Endothelial cell of umbilical vein (primary cell): ENCODE data around the gene TRMT10B. TPM values are rescaled to one million over a fixed set of nuclear protein-coding genes. Genes with fewer than 3 reads are reported as not detected.

Experiments used
- BruUV-seq: library from RNA; stranded (reverse); fragments of 400-500 nt; replicated peaks from 2 replicates; lab custom pipeline; 2021; lab: Mats Ljungman, UMichigan
- CTCF ChIA-PET: fragments of 300-600, 350-600 bp; sonication (Branson Sonifier 250); formaldehyde crosslinking; loops from one replicate; lab custom pipeline; 2021; ENCODE audit warnings: antibody characterized with exemption, inconsistent platforms; lab: Charles Lee
- POLR2A ChIA-PET: fragments of 300-600, 350-600 bp; sonication (Branson Sonifier 250); formaldehyde crosslinking; loops from one replicate; lab custom pipeline; 2021; ENCODE audit warnings: antibody characterized with exemption, inconsistent platforms; lab: Charles Lee
- DNase-seq: peaks from one replicate; pipeline ENCODE4 v3.0.0-alpha.2; 2011; ENCODE audit warnings: low read depth, low spot score
- FAIRE-seq: peaks from 2 replicates; lab custom pipeline; 2011; peaks lifted over from hg19 to GRCh38; lab: Jason Lieb, UNC
- H2AFZ ChIP-seq: 2 replicates; pipeline ENCODE4 v1.6.0; 2012; ENCODE audit warnings: low read depth, low read length, control low read depth, inconsistent platforms
- H3K27ac ChIP-seq: 2 replicates; pipeline ENCODE4 v1.5.1; 2011; ENCODE audit warnings: low read depth, mild to moderate bottlenecking, control low read depth, low read length, moderate library complexity; ENCODE audit not compliant: insufficient read depth
- H3K27me3 ChIP-seq, 2 experiments: 2 replicates each; pipeline versions ENCODE4 v1.6.0 to v1.6.1; 2011; ENCODE audit warnings: low read length in 2 of 2, mixed read lengths in 1 of 2; ENCODE audit not compliant: control insufficient read depth in 2 of 2, insufficient read depth in 2 of 2
- H3K36me3 ChIP-seq, 2 experiments: 2 replicates in 1 of 2; 3 replicates in 1 of 2; pipeline ENCODE4 v1.5.1; 2011; ENCODE audit warnings: low read length in 2 of 2, mild to moderate bottlenecking in 1 of 2, moderate library complexity in 1 of 2; ENCODE audit not compliant: control insufficient read depth in 2 of 2, insufficient read depth in 2 of 2; ENCODE audit errors: extremely low read depth in 1 of 2
- H3K4me1 ChIP-seq: 3 replicates; pipeline ENCODE4 v1.5.1; 2011; ENCODE audit warnings: mild to moderate bottlenecking, low read length; ENCODE audit not compliant: control insufficient read depth, insufficient read depth; ENCODE audit errors: extremely low read depth
- H3K4me2 ChIP-seq: 2 replicates; pipeline ENCODE4 v1.6.1; 2011; ENCODE audit warnings: low read length, control low read depth, mixed read lengths; ENCODE audit not compliant: insufficient read depth
- H3K4me3 ChIP-seq, 3 experiments: fragments of 200-600 bp in 1 of 3; sonication (generic), shearing (Covaris generic) in 1 of 3; replicated peaks in 1 of 3; 2 replicates each; pipeline ENCODE4 v1.5.1; 2011 to 2016; ENCODE audit warnings: control low read depth in 3 of 3, low read length in 3 of 3, mild to moderate bottlenecking in 2 of 3, inconsistent platforms in 1 of 3, low read depth in 1 of 3, moderate library complexity in 1 of 3; ENCODE audit not compliant: insufficient read depth in 1 of 3
- H3K79me2 ChIP-seq: 2 replicates; pipeline ENCODE4 v1.6.0; 2012; ENCODE audit warnings: low read length, inconsistent platforms; ENCODE audit not compliant: control insufficient read depth, insufficient read depth
- H3K9ac ChIP-seq: replicated peaks from 2 replicates; pipeline ENCODE3; 2011; ENCODE audit warnings: low read length, control low read depth; ENCODE audit not compliant: insufficient read depth; ENCODE audit errors: extremely low read depth
- H3K9me1 ChIP-seq: replicated peaks from 3 replicates; pipeline ENCODE4 v1.6.0; 2011; ENCODE audit warnings: mild to moderate bottlenecking, low read length; ENCODE audit not compliant: control insufficient read depth, insufficient read depth; ENCODE audit errors: extremely low read depth
- H3K9me3 ChIP-seq: replicated peaks from 2 replicates; pipeline ENCODE4 v1.5.1; 2012; ENCODE audit warnings: low read length, inconsistent platforms; ENCODE audit not compliant: control insufficient read depth, insufficient read depth
- H4K20me1 ChIP-seq: replicated peaks from 2 replicates; pipeline ENCODE3; 2011; ENCODE audit warnings: mild to moderate bottlenecking, low read length; ENCODE audit not compliant: control insufficient read depth, insufficient read depth; ENCODE audit errors: extremely low read depth
- EZH2 ChIP-seq: IDR thresholded peaks from 2 replicates; pipeline ENCODE4 v1.6.1; 2012; ENCODE audit warnings: borderline replicate concordance, low read depth, mild to moderate bottlenecking, moderate library complexity, low read length, inconsistent platforms; ENCODE audit not compliant: severe bottlenecking
- FOS ChIP-seq: IDR thresholded peaks from 2 replicates; pipeline ENCODE4 v1.6.1; 2011; ENCODE audit warnings: mild to moderate bottlenecking, low read length, moderate library complexity, borderline replicate concordance; ENCODE audit not compliant: insufficient read depth
- GATA2 ChIP-seq: IDR thresholded peaks from 2 replicates; pipeline ENCODE4 v1.7.0; 2011; ENCODE audit warnings: low read depth, mild to moderate bottlenecking, moderate library complexity, mixed read lengths, low read length; ENCODE audit not compliant: insufficient read length, insufficient read depth
- JUN ChIP-seq: IDR thresholded peaks from 2 replicates; pipeline ENCODE4 v1.6.1; 2011; ENCODE audit warnings: borderline replicate concordance, low read depth; ENCODE audit not compliant: insufficient read length, insufficient read depth
- MYC ChIP-seq: IDR thresholded peaks from one replicate; pipeline ENCODE4 v1.6.1; 2011; ENCODE audit warnings: mild to moderate bottlenecking, low read depth, low read length
- POLR2A ChIP-seq: IDR thresholded peaks from 2 replicates; pipeline ENCODE4 v1.6.1; 2012; ENCODE audit warnings: low read depth, mild to moderate bottlenecking, control low read depth, low read length
- POLR2AphosphoS5 ChIP-seq: IDR thresholded peaks from 2 replicates; pipeline ENCODE4 v1.6.1; 2012; ENCODE audit warnings: low read depth, mild to moderate bottlenecking, control low read depth, low read length, moderate library complexity; ENCODE audit not compliant: insufficient read depth
- dilution Hi-C: fragments of 300-500 bp; cut with MboI; formaldehyde crosslinking; loops from one replicate; pipeline ENCODE4 v1.15.0; 2019; ENCODE audit warnings: low sequenced_read_pairs; ENCODE audit not compliant: extremely low pct_ligation_motif_present
- intact Hi-C: fragments of 100-400 bp; cut with micrococcal nuclease; formaldehyde crosslinking; loops from one replicate; pipeline ENCODE4 v1.10.0; 2022
- polyA plus RNA-seq, 4 experiments: library from polyadenylated mRNA; depleted of rRNA in 3 of 4; stranded (reverse) in 3 of 4; unstranded in 1 of 4; fragments of >200 nt; gene quantifications; 2 replicates each; pipeline versions ENCODE4 v1.2.1 to v1.2.3, GENCODE V29; 2011 to 2012; ENCODE audit warnings: missing spikeins in 1 of 4
- total RNA-seq: library from RNA; stranded (reverse); gene quantifications from 2 replicates; pipeline ENCODE4 v1.2.3, GENCODE V29; 2021
- TF ChIP-seq, protein P1 (sequence below): IDR thresholded peaks from 2 replicates; pipeline ENCODE4 v1.6.1; 2011; ENCODE audit not compliant: insufficient read depth, insufficient read length
- TF ChIP-seq, protein P2 (sequence below), 2 donors: IDR thresholded peaks; 1 replicate in 1 of 2; 2 replicates in 1 of 2; pipeline ENCODE4 v1.5.1; 2011; ENCODE audit warnings: low read length in 2 of 2, mild to moderate bottlenecking in 2 of 2, moderate library complexity in 2 of 2, control low read depth in 1 of 2, inconsistent platforms in 1 of 2, low read depth in 1 of 2; ENCODE audit not compliant: insufficient read depth in 1 of 2; ENCODE audit errors: extremely low read depth in 1 of 2

The TRMT10B gene
- total and polyA plus RNA-seq, 2 donors (not counting 3 experiments of a cell fraction or from before 2014, with no cell fraction given) = 3.0 to 7.0 TPM

DNA sequence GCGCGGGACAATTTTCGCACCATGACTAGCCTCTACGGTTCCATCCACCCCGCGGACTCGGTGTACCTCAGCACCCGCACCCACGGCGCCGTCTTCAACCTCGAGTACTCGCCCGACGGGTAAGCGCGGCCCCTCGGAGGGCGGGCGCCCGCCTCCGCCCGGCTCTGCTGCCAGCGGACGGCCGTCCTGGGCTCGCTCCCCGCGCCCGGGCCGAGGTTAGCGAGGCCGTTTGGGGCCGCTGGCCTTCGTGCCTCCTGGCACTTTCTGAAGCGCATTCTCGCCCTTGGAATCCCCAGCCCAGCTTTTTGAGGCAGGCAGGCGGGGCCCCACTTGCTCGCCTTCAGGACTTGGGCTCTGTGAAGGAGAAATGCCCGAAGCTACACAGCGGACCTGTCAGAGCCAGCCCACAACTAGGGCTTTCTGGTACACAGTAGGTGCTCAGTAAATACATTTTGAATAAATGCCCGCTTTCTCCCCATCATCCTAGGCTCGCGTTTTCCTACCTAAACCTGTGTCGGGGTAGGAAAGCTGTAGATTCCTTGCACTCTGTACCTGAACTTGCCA, 47.8 kb downstream of the TRMT10B start:
- Histone ChIP-seq H3K36me3 (no peaks in the 10 kb centered on the region), H3K9ac (peak overlapping the region; percentile 67), H3K4me3 (peak overlapping the region; percentile 23 to 64 (median 63)), H3K9me1 (no peaks in the 10 kb centered on the region), H3K9me3 (no peaks in the 10 kb centered on the region), H4K20me1 (peaks cover 5% of the 10 kb centered on the region), H3K27ac (peak overlapping the region; percentile 9), H3K27me3 (no peaks in the 10 kb centered on the region), H2AFZ (peak overlapping the region; percentile 92), H3K79me2 (peaks cover 46% of the 10 kb centered on the region), H3K4me1 (peaks cover 14% of the 10 kb centered on the region), H3K4me2 (peak overlapping the region; percentile 94)
- intact Hi-C loops = loop anchor here (2.0 to 5.0 kb wide), 3 partner anchors 49 to 591 kb away; partner anchors contain the start of genes ALDH1B1, SLC25A51 and TRMT10B
- TF ChIP-seq EZH2 = no peak
- TF ChIP-seq GATA2 = no peak
- TF ChIP-seq POLR2AphosphoS5 = no peak
- TF ChIP-seq, protein P1, sequence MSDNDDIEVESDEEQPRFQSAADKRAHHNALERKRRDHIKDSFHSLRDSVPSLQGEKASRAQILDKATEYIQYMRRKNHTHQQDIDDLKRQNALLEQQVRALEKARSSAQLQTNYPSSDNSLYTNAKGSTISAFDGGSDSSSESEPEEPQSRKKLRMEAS = no peak
- no peak for TF ChIP-seq MYC
- no peak for TF ChIP-seq FOS
- TF ChIP-seq, protein P2, sequence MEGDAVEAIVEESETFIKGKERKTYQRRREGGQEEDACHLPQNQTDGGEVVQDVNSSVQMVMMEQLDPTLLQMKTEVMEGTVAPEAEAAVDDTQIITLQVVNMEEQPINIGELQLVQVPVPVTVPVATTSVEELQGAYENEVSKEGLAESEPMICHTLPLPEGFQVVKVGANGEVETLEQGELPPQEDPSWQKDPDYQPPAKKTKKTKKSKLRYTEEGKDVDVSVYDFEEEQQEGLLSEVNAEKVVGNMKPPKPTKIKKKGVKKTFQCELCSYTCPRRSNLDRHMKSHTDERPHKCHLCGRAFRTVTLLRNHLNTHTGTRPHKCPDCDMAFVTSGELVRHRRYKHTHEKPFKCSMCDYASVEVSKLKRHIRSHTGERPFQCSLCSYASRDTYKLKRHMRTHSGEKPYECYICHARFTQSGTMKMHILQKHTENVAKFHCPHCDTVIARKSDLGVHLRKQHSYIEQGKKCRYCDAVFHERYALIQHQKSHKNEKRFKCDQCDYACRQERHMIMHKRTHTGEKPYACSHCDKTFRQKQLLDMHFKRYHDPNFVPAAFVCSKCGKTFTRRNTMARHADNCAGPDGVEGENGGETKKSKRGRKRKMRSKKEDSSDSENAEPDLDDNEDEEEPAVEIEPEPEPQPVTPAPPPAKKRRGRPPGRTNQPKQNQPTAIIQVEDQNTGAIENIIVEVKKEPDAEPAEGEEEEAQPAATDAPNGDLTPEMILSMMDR (IDR thresholded peaks at IDR 0.05; ENCODE audit: extremely low read depth in 1 of 2, insufficient read depth in 1 of 2, low read depth in 1 of 2, low read length in 2 of 2) = no peak
- TF ChIP-seq POLR2A = no peak
- TF ChIP-seq JUN = no peak
- POLR2A ChIA-PET = interaction anchor here (1.8 kb wide), 1 partner anchor 17 kb away, joined by 7 read pairs; the partner anchor contains the start of gene EXOSC3
- DNase-seq = peak; percentile 51
- dilution Hi-C loops = no loop called here
- CTCF ChIA-PET = interaction anchor here (1.1 kb wide), 1 partner anchor 462 kb away, joined by 3 read pairs; no protein-coding TSS in a partner anchor
- BruUV-seq = no TSS peak
- no peak for FAIRE-seq
